ENCODE measurements around the gene HOXB3. TPM values are rescaled to one million over a fixed set of nuclear protein-coding genes. Genes with fewer than 3 reads are reported as not detected.
A peak's percentile ranks its signal among the peaks of the same experiment; 100 is the strongest.

Gene HOXB3
- total RNA-seq, 2 experiments from 2014 or later = 11.9 to 12.9 TPM

DNA sequence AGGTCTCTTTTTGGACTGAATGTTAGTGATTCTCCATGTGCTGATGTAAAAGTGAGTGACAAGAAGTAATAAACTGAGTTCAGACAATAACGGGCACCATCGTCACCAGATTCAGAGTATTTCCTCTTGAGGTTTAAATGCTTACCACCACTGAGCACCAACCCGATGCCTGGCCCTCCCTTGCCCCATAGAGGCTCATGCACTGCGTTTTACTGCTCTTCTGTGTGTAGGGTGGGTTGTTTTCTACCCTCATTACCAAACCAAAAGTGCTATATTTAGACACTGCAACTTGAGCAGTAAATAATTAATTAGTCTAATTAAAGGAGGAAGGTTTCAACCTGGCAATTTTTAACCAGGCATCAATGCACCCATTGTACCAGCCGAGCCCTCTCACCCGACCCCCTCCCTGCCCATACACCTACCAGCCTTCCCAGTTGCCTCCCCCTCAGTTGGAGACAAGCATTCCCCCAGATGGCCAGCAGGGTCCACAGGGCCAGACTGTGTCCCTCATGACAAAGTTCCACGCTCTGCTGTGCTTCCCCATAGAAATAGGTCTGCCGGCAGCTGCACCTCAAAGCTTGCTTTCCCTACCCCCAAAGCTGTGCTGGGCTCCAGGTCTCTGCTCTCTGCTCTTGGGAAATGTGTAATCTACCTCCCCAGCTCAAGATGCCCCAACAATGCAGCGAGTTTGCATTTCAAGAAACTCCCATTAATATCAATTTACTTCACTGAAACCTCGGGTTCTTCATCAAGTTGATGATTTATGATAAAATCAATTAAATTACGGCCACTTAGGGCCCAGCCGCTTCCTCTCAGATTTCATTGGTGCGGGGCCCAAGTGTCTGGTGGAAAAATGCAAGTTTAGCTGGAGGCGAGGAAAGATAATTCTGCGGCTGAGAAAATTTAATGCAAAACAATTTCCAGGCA lies 27.9 kb downstream of the HOXB3 start:
- Mint-ChIP-seq H3K9me3 (ENCODE audit: low read depth) (no peaks in the 10 kb centered on the region), H3K4me1 (peaks cover 14% of the 10 kb centered on the region), H3K27me3 (no peaks in the 10 kb centered on the region), H3K27ac (peak overlapping the region; percentile 3), H3K4me3 (no peak overlapping the region), H3K36me3 (peaks cover 1% of the 10 kb centered on the region)
- CTCF ChIA-PET = interaction anchor here (1.4 to 1.6 kb wide), 2 partner anchors 69 to 210 kb away, joined by 4 to 6 read pairs; no protein-coding TSS in a partner anchor
- ATAC-seq (peak; percentile 64), DNase-seq (no peak)

GRCh38 chr17:48559840-48560817 lies 29.9 kb downstream of the HOXB3 start:
- H3K4me3 Mint-ChIP-seq = no peak overlapping the region
- DNase-seq (no peak), ATAC-seq (no peak)
- H3K27ac Mint-ChIP-seq = no peak overlapping the region
- peaks cover 16% of the 10 kb centered on the region for H3K4me1 Mint-ChIP-seq
- H3K27me3 Mint-ChIP-seq = peaks cover 8% of the 10 kb centered on the region
- H3K36me3 Mint-ChIP-seq = peaks cover 3% of the 10 kb centered on the region
- CTCF ChIA-PET = interaction anchor here (0.6 to 1.4 kb wide), 3 partner anchors 67 to 208 kb away, joined by 3 to 4 read pairs (median 3); no protein-coding TSS in a partner anchor
- no peaks in the 10 kb centered on the region for H3K9me3 Mint-ChIP-seq (ENCODE audit: low read depth)

- Mint-ChIP-seq H3K36me3 (peaks cover 1% of the 10 kb centered on the region), H3K9me3 (ENCODE audit: low read depth) (no peaks in the 10 kb centered on the region), H3K4me3 (no peak overlapping the region), H3K4me1 (peaks cover 16% of the 10 kb centered on the region), H3K27me3 (peaks cover 8% of the 10 kb centered on the region), H3K27ac (no peak overlapping the region)
- CTCF ChIA-PET = interaction anchor here (0.9 kb wide), 1 partner anchor 66 kb away, joined by 3 read pairs; no protein-coding TSS in a partner anchor
- no peak for DNase-seq
- no peak for ATAC-seq
Measured at GRCh38 chr17:48559122-48559839, 30.8 kb downstream of the HOXB3 start.

DNA sequence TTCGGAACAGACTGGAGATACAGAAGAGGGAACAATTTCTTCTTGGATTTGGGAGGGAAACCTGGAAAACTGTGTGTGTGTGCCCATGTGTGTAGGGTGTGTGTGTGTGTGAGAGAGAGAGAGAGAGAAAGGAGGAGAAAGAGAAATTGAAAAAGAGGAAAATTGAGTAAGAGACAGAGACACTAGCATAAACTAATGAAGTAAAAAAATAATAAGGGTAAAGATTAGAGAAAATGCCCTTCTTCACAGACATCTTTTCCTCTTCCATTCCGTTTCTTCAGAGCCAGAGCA lies 31.3 kb downstream of the HOXB3 start:
- CTCF ChIA-PET = interaction anchor here (0.9 kb wide), 1 partner anchor 66 kb away, joined by 3 read pairs; no protein-coding TSS in a partner anchor
- H3K27me3 Mint-ChIP-seq = peaks cover 8% of the 10 kb centered on the region
- no peaks in the 10 kb centered on the region for H3K9me3 Mint-ChIP-seq (ENCODE audit: low read depth)
- H3K4me1 Mint-ChIP-seq = peaks cover 16% of the 10 kb centered on the region
- no peak for ATAC-seq
- no peak overlapping the region for H3K27ac Mint-ChIP-seq
- no peak for DNase-seq
- H3K4me3 Mint-ChIP-seq = no peak overlapping the region
- peaks cover 1% of the 10 kb centered on the region for H3K36me3 Mint-ChIP-seq

DNA sequence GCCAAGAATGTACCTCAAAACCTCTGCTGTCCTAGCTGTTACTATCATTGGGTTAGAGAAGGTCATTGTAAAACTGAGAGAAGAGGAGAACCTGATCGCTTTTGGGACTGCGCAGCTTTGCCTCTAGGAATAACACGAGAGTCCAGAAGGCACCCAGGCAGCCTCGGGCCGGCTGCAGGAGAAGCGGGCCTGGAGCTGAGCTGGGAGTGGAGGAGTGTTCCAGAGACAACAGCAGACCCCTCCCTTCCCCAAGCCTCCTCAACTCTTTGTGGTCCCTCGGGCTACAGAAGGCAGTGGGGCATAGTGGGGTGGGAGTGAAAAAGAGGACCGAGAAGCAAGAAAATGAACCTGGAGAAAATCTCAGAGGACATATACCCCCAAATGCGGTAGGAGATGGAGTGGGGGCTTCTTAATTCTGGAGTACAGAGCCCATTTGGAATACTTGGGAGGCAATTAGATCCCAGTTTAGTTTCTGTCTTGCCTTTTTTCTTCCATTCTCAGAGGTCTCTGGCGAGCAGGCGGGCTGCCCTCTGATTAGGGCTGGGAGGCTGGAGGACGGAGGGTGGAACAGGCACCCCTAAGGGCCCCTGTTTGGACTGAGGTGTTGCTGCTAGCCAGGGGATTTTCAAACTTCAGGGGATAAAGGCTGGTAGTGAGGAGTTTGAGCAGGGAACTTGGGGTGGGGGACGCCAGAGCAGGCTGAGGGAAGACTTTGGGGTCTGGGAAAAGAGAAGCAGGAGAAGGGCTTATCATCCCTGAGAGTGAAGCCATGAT lies 31.8 kb downstream of the HOXB3 start:
- DNase-seq (no peak), ATAC-seq (no peak)
- Mint-ChIP-seq H3K9me3 (ENCODE audit: low read depth) (no peaks in the 10 kb centered on the region), H3K4me1 (peaks cover 16% of the 10 kb centered on the region), H3K27ac (no peak overlapping the region), H3K36me3 (peaks cover 1% of the 10 kb centered on the region), H3K27me3 (peaks cover 8% of the 10 kb centered on the region), H3K4me3 (no peak overlapping the region)
- CTCF ChIA-PET = interaction anchor here (1.0 to 1.6 kb wide), 3 partner anchors 9 to 222 kb away, joined by 3 to 4 read pairs (median 3); no protein-coding TSS in a partner anchor

GRCh38 chr17:48556576-48557401 lies 33.3 kb downstream of the HOXB3 start:
- H3K27me3 Mint-ChIP-seq = peaks cover 8% of the 10 kb centered on the region

DNA sequence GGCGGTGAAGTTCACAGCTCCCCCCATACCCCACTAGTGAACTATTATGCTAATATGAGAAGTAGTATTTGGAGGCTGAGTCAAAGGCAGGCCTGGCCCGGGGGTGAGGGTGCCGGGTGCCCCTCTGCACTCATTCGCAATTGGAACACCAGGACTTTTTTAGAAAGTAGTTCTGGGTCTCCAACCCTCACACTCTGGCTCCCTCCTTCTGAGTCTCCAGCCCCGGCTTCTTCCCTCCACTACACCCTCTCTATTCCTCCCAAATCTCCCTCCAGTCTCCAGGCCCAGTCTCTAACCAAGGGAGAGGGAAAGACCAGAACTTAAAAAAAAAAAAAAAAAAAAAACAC lies 33.8 kb downstream of the HOXB3 start:
- Mint-ChIP-seq H3K4me1 (peaks cover 4% of the 10 kb centered on the region), H3K36me3 (peaks cover 1% of the 10 kb centered on the region), H3K9me3 (ENCODE audit: low read depth) (no peaks in the 10 kb centered on the region), H3K27me3 (peaks cover 8% of the 10 kb centered on the region), H3K4me3 (no peak overlapping the region), H3K27ac (no peak overlapping the region)
- DNase-seq = no peak
- no peak for ATAC-seq
- CTCF ChIA-PET = interaction anchor here (0.7 to 1.0 kb wide), 2 partner anchors 9 to 230 kb away, joined by 3 to 4 read pairs; no protein-coding TSS in a partner anchor

More at GRCh38 chr17:48556576-48557401, 33.3 kb downstream of the HOXB3 start:
- Mint-ChIP-seq H3K4me3 (no peak overlapping the region), H3K27ac (no peak overlapping the region), H3K9me3 (ENCODE audit: low read depth) (no peaks in the 10 kb centered on the region), H3K36me3 (peaks cover 1% of the 10 kb centered on the region), H3K4me1 (peaks cover 10% of the 10 kb centered on the region)
- CTCF ChIA-PET = interaction anchor here (0.7 to 1.6 kb wide), 4 partner anchors 8 to 205 kb away, joined by 3 to 4 read pairs (median 4); no protein-coding TSS in a partner anchor
- DNase-seq (no peak), ATAC-seq (no peak)

DNA sequence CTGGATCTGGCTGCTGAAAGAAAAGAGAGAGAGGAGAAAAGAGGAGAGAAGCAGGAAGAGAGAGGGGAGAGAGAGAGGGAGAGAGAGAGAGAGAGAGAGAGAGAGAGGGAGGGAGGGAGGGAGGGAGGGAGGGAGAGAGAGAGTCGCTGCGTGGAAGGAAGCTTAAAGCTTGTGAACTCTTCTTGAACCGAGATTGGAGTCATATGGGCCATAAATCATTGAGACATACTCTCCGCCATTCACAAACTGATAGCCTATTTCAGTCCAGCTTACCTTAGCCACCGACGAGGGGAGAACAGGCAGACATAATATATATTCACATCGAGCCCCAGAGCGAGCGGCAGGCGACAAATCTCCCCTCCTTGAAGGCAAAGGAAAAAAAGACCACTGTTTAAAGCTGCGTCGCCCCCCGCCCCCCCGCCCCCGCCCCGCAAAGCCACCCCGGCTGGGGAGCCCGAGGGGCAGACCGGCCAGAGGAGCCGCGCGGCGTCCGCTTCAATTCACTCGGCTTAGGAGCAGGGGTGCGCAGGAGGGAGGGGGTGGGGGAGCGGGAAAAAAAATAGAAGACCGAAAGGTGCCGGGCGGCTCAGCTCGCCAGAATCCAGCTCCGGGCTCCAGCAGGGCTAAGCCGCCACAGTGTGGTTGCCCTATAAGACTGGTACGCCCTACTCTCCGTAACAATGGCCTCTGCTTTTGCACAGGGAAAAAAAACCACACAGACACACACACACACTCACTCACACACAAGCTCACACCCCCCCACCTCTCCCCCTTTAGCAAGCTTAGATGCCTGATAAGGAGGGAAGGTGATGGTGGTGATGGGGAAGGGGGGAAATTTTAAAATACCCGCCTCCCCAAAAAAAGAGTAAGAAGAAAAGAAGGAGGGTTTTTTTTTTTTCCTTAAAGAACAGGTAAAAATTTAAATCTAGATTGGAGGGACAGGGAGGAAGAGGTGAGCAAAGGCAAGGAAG lies 34.5 kb downstream of the HOXB3 start:
- H3K27ac Mint-ChIP-seq = no peak overlapping the region
- ATAC-seq = peak; percentile 49
- no peak for DNase-seq
- H3K36me3 Mint-ChIP-seq = peaks cover 3% of the 10 kb centered on the region
- no peaks in the 10 kb centered on the region for H3K9me3 Mint-ChIP-seq (ENCODE audit: low read depth)
- CTCF ChIA-PET = interaction anchor here (0.7 to 1.0 kb wide), 2 partner anchors 9 to 229 kb away, joined by 3 to 4 read pairs; no protein-coding TSS in a partner anchor
- H3K27me3 Mint-ChIP-seq = peaks cover 8% of the 10 kb centered on the region
- H3K4me3 Mint-ChIP-seq = peak overlapping the region; percentile 39
- peaks cover 2% of the 10 kb centered on the region for H3K4me1 Mint-ChIP-seq

GRCh38 chr17:48554412-48555257 lies 35.4 kb downstream of the HOXB3 start:
- Mint-ChIP-seq H3K27ac (no peak overlapping the region), H3K27me3 (peaks cover 8% of the 10 kb centered on the region), H3K36me3 (peaks cover 8% of the 10 kb centered on the region), H3K4me3 (no peak overlapping the region), H3K9me3 (ENCODE audit: low read depth) (no peaks in the 10 kb centered on the region), H3K4me1 (peaks cover 2% of the 10 kb centered on the region)
- CTCF ChIA-PET = no interaction called here
- ATAC-seq = no peak
- no peak for DNase-seq

DNA sequence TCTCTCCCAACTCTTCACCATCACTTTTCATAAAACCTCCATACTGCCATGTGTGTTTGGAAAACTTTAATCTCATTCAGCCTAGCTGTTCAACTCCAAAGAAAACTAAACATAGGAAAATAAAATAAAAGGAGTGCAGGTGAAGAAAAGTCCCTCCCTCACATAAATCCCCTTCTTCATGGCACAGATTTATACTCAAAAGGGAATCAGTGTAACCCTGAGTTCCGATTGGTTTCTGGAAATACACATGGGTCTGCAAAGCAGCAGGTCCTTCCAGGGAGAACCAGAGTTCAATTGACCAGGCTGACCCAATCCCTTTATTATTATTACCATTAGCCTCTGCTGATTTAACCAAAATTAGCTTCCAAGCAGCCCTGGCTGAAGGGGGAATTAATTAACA lies 36.2 kb downstream of the HOXB3 start:
- CTCF ChIA-PET = no interaction called here
- H3K9me3 Mint-ChIP-seq (ENCODE audit: low read depth) = no peaks in the 10 kb centered on the region
- DNase-seq (no peak), ATAC-seq (no peak)
- H3K4me1 Mint-ChIP-seq = peaks cover 2% of the 10 kb centered on the region
- H3K27ac Mint-ChIP-seq = no peak overlapping the region
- H3K27me3 Mint-ChIP-seq = peaks cover 8% of the 10 kb centered on the region
- no peak overlapping the region for H3K4me3 Mint-ChIP-seq
- peaks cover 9% of the 10 kb centered on the region for H3K36me3 Mint-ChIP-seq
